K562 (cell line): ENCODE results near the gene XIRP2. TPM values are rescaled to one million over a fixed set of nuclear protein-coding genes. Genes with fewer than 3 reads are reported as not detected.

Source experiments
- ATAC-seq: fragments of 200-7000 bp; cut with Tn5 transposase; 3 replicates; pipeline ENCODE4 v1.9.1; 2020; ENCODE audit warnings: moderate library complexity
- BruUV-seq: library from RNA; stranded (reverse); fragments of 400-500 nt; replicated peaks from 2 replicates; lab custom pipeline; 2021; lab: Mats Ljungman, UMichigan
- CTCF ChIA-PET: fragments of 300-600 bp; formaldehyde crosslinking; extraction: SDS; loops from one replicate; lab custom pipeline; 2021; ENCODE audit warnings: low intra/inter-chr PET ratio; lab: Yijun Ruan, JAX
- POLR2A ChIA-PET: fragments of 300-600, 350-650 bp; sonication (Branson Sonifier 250); formaldehyde crosslinking; extraction: SDS; loops from one replicate; lab custom pipeline; 2021; ENCODE audit warnings: antibody characterized with exemption, inconsistent platforms; lab: Yijun Ruan, JAX
- DNase-seq, 4 experiments: peaks; one replicate each; pipeline versions ENCODE4 v3.0.0 to v3.0.0-alpha.2; 2011 to 2018; ENCODE audit warnings: low spot score in 3 of 4, mixed read lengths in 3 of 4; ENCODE audit errors: extremely low read depth in 1 of 4
- FAIRE-seq: peaks from 2 replicates; lab custom pipeline; 2011; peaks lifted over from hg19 to GRCh38; lab: Jason Lieb, UNC
- H2AFZ ChIP-seq: 2 replicates; pipeline ENCODE4 v1.6.0; 2011; ENCODE audit warnings: low read depth, low read length, control low read depth, inconsistent platforms
- H3K27ac ChIP-seq: fragments of 200-600 bp; 3 replicates; pipeline ENCODE4 v1.8.0; 2011; ENCODE audit warnings: low read depth, mild to moderate bottlenecking, control low read depth, inconsistent platforms, low read length, moderate library complexity, mixed read lengths; ENCODE audit errors: extremely low read depth
- H3K27me3 ChIP-seq, 2 experiments: fragments of 300-600 bp in 1 of 2; 2 replicates in 1 of 2; 3 replicates in 1 of 2; pipeline versions ENCODE4 v1.6.0 to v1.8.0; 2011; ENCODE audit warnings: inconsistent platforms in 2 of 2, low read length in 2 of 2, mild to moderate bottlenecking in 1 of 2, mixed read lengths in 1 of 2, moderate library complexity in 1 of 2; ENCODE audit not compliant: control insufficient read depth in 2 of 2, insufficient read depth in 2 of 2
- H3K36me3 ChIP-seq: fragments of 300-600 bp; 3 replicates; pipeline ENCODE4 v1.8.0; 2011; ENCODE audit warnings: mild to moderate bottlenecking, low read length, inconsistent platforms; ENCODE audit not compliant: control insufficient read depth, insufficient read depth
- H3K4me1 ChIP-seq, 2 experiments: fragments of 200-600 bp in 1 of 2; replicated peaks in 1 of 2; 2 replicates in 1 of 2; 3 replicates in 1 of 2; pipeline versions ENCODE4 v1.5.1 to v1.8.0; 2011; ENCODE audit warnings: inconsistent platforms in 2 of 2, low read length in 2 of 2, mild to moderate bottlenecking in 1 of 2, mixed read lengths in 1 of 2, moderate library complexity in 1 of 2; ENCODE audit not compliant: control insufficient read depth in 2 of 2, insufficient read depth in 2 of 2
- H3K4me2 ChIP-seq: 2 replicates; pipeline ENCODE4 v1.6.1; 2011; ENCODE audit warnings: low read length, control low read depth, inconsistent platforms, mixed read lengths; ENCODE audit not compliant: insufficient read depth
- H3K4me3 ChIP-seq: fragments of 200-600 bp; sonication (generic), shearing (Covaris generic); 2 replicates; pipeline ENCODE4 v1.5.1; 2016; ENCODE audit warnings: control low read depth, inconsistent platforms
- H3K79me2 ChIP-seq: fragments of 200-600 bp; 3 replicates; pipeline ENCODE4 v1.8.0; 2011; ENCODE audit warnings: low read length, inconsistent platforms; ENCODE audit not compliant: control insufficient read depth, insufficient read depth
- H3K9ac ChIP-seq, 2 experiments: 2 replicates each; pipeline versions ENCODE4 v1.6.0 to v1.6.1; 2011; ENCODE audit warnings: low read depth in 2 of 2, low read length in 2 of 2, control low read depth in 1 of 2, inconsistent platforms in 1 of 2, mild to moderate bottlenecking in 1 of 2, mixed read lengths in 1 of 2; ENCODE audit not compliant: insufficient read depth in 1 of 2
- H3K9me1 ChIP-seq: one replicate; pipeline ENCODE4 v1.6.0; 2011; ENCODE audit warnings: inconsistent platforms, mild to moderate bottlenecking, low read length, moderate library complexity; ENCODE audit not compliant: control insufficient read depth, insufficient read depth
- H3K9me3 ChIP-seq: replicated peaks from 2 replicates; pipeline ENCODE4 v1.5.1; 2011; ENCODE audit warnings: low read depth, low read length, inconsistent platforms; ENCODE audit not compliant: control insufficient read depth, insufficient read depth
- H4K20me1 ChIP-seq: replicated peaks from 2 replicates; pipeline ENCODE4 v1.6.1; 2011; ENCODE audit warnings: low read length, inconsistent platforms, mixed read lengths; ENCODE audit not compliant: control insufficient read depth, insufficient read depth
- IFI16 ChIP-seq: fragments of 250-450 bp; sonication (Bioruptor Pico); IDR thresholded peaks from 2 replicates; pipeline ENCODE4 v2.1.2; 2022; ENCODE audit warnings: mild to moderate bottlenecking, inconsistent platforms
- MCM5 ChIP-seq: fragments of 450-650 bp; IDR thresholded peaks from 2 replicates; pipeline ENCODE4 v1.6.1; 2016; ENCODE audit warnings: low read depth
- TAF15 ChIP-seq: fragments of 200-400 bp; formaldehyde crosslinking; IDR thresholded peaks from 2 replicates; pipeline ENCODE4 v1.6.1; 2017; ENCODE audit warnings: mild to moderate bottlenecking, low read depth, low read length, moderate library complexity
- ZBTB49 ChIP-seq: sonication (generic); formaldehyde crosslinking; IDR thresholded peaks from 2 replicates; pipeline ENCODE4 v1.8.0; 2022; ENCODE audit warnings: missing genetic modification reagents, mild to moderate bottlenecking, borderline replicate concordance
- WGBS: fragments of 100-300 bp; shearing (Covaris generic); methylation state at CpG from one replicate; pipeline ENCODE4 v1.1.6; 2016; ENCODE audit warnings: low coverage, mixed read lengths; ENCODE audit not compliant: insufficient coverage; ENCODE audit errors: missing lambda C conversion rate; 5-methylcytosine and 5-hydroxymethylcytosine counted together
- in situ Hi-C: fragments of 300-500 bp; cut with MboI; formaldehyde crosslinking; loops from 4 replicates; pipeline ENCODE4 v1.15.0; 2018; ENCODE audit warnings: inconsistent platforms, mixed read lengths
- intact Hi-C: fragments of 100-400 bp; cut with micrococcal nuclease; formaldehyde crosslinking; loops from 2 replicates; pipeline ENCODE4 v1.14.2; 2022
- polyA plus RNA-seq, 8 experiments: library from polyadenylated mRNA; depleted of rRNA in 4 of 8; stranded (reverse) in 5 of 8; unstranded in 3 of 8; fragments of >200 nt; fragmentation: Nextera tagmentation in 2 of 8; fragmentation: Illumina TruSeq in 1 of 8; extraction: Ambion mirVana in 2 of 8; extraction: Trizol in 1 of 8; gene quantifications; 2 replicates each; pipeline versions ENCODE4 v1.2.1 to v1.2.3, GENCODE V29; 2011 to 2014; ENCODE audit warnings: inconsistent platforms in 1 of 8, missing spikeins in 1 of 8
- total RNA-seq, 7 experiments: library from RNA; depleted of rRNA in 6 of 7; stranded (reverse); fragments of >200 nt in 6 of 7; fragmentation: Illumina TruSeq in 2 of 7; extraction: Trizol in 2 of 7; gene quantifications; 2 replicates each; pipeline versions ENCODE4 v1.2.1 to v1.2.3, GENCODE V29; 2011 to 2021; ENCODE audit warnings: low replicate concordance in 1 of 7

XIRP2 gene
- total and polyA plus RNA-seq, 9 of the 15 experiments (the other 6 are each of a cell fraction or from before 2014, with no cell fraction given): 0.04 to 0.10 (median 0.04) TPM; not detected in 2

GRCh38 chr2:167122389-167122788 lies 234.1 kb downstream of the XIRP2 start:
- H3K36me3 ChIP-seq: no peaks in the 10 kb centered on the region
- H4K20me1 ChIP-seq: no peaks in the 10 kb centered on the region
- in situ Hi-C loops: no loop called here
- intact Hi-C loops: no loop called here
- BruUV-seq: no TSS peak
- H3K79me2 ChIP-seq: no peaks in the 10 kb centered on the region
- DNase-seq: no peak
- no peak overlapping the region for H3K27ac ChIP-seq
- TF ChIP-seq TAF15 (no peak), MCM5 (no peak), IFI16 (CRISPR knock-in tag) (no peak), ZBTB49 (no peak)
- FAIRE-seq: no peak
- H3K9me1 ChIP-seq: no peaks in the 10 kb centered on the region
- no peak for ATAC-seq
- no peaks in the 10 kb centered on the region for H3K27me3 ChIP-seq
- H3K4me2 ChIP-seq: no peak overlapping the region
- ChIA-PET CTCF (no interaction called here), POLR2A (no interaction called here)
- H3K4me1 ChIP-seq: no peaks in the 10 kb centered on the region
- no peak overlapping the region for H2AFZ ChIP-seq
- H3K4me3 ChIP-seq: no peak overlapping the region
- H3K9ac ChIP-seq: no peak overlapping the region
- H3K9me3 ChIP-seq: no peaks in the 10 kb centered on the region
- WGBS: 0% methylated on average over 2 of the region's 2 CpGs
